Endothelial cell of hepatic sinusoid (primary cell): ENCODE data around the gene DPYD.

Source experiments
- in situ Hi-C: cut with HindIII; loops from 2 replicates; pipeline ENCODE4 v1.10.0; 2017; ENCODE audit warnings: low sequenced_read_pairs

DPYD gene

GRCh38 chr1:97792655-97793054, 128.2 kb downstream of the DPYD start:
- in situ Hi-C loops = no loop called here

GRCh38 chr1:97791251-97791650, 129.6 kb downstream of the DPYD start:
- in situ Hi-C loops = no loop called here

- in situ Hi-C loops = no loop called here
Measured at GRCh38 chr1:97787231-97787630, 133.6 kb downstream of the DPYD start.

GRCh38 chr1:97784661-97785060, 136.2 kb downstream of the DPYD start:
- in situ Hi-C loops = no loop called here

- in situ Hi-C loops = no loop called here
Measured at GRCh38 chr1:97783751-97784150, 137.1 kb downstream of the DPYD start.

GRCh38 chr1:97781762-97782337, 139.0 kb downstream of the DPYD start:
- in situ Hi-C loops = no loop called here

GRCh38 chr1:97780884-97781283, 139.9 kb downstream of the DPYD start:
- in situ Hi-C loops = no loop called here

- in situ Hi-C loops = no loop called here
Measured at GRCh38 chr1:97778718-97779117, 142.1 kb downstream of the DPYD start.

- in situ Hi-C loops = no loop called here
Measured at GRCh38 chr1:97770376-97770775, 150.5 kb downstream of the DPYD start.

- in situ Hi-C loops = no loop called here
Measured at GRCh38 chr1:97767381-97767780, 153.5 kb downstream of the DPYD start.

- in situ Hi-C loops = no loop called here
Measured at GRCh38 chr1:97764991-97765390, 155.8 kb downstream of the DPYD start.

- in situ Hi-C loops = no loop called here
Measured at GRCh38 chr1:97761637-97762036, 159.2 kb downstream of the DPYD start.

- in situ Hi-C loops = loop anchor here (10.0 kb wide), 1 partner anchor 56 kb away; no protein-coding TSS in a partner anchor
Measured at GRCh38 chr1:97759078-97759477, 161.8 kb downstream of the DPYD start.

GRCh38 chr1:97758541-97759057, 162.2 kb downstream of the DPYD start:
- in situ Hi-C loops = loop anchor here (10.0 kb wide), 1 partner anchor 56 kb away; no protein-coding TSS in a partner anchor

GRCh38 chr1:97745912-97746311, 174.9 kb downstream of the DPYD start:
- in situ Hi-C loops = no loop called here

GRCh38 chr1:97744977-97745376, 175.9 kb downstream of the DPYD start:
- in situ Hi-C loops = no loop called here

GRCh38 chr1:97743129-97743528, 177.7 kb downstream of the DPYD start:
- in situ Hi-C loops = no loop called here

- in situ Hi-C loops = no loop called here
Measured at GRCh38 chr1:97740891-97741290, 179.9 kb downstream of the DPYD start.

GRCh38 chr1:97739596-97740103, 181.2 kb downstream of the DPYD start:
- in situ Hi-C loops = no loop called here

GRCh38 chr1:97738270-97738669, 182.6 kb downstream of the DPYD start:
- in situ Hi-C loops = no loop called here

- in situ Hi-C loops = no loop called here
Measured at GRCh38 chr1:97730271-97730670, 190.6 kb downstream of the DPYD start.

GRCh38 chr1:97728436-97728835, 192.4 kb downstream of the DPYD start:
- in situ Hi-C loops = no loop called here

GRCh38 chr1:97727029-97727428, 193.8 kb downstream of the DPYD start:
- in situ Hi-C loops = no loop called here
